ENCODE measurements around the gene GPR153. TPM values are rescaled to one million over a fixed set of nuclear protein-coding genes. Genes with fewer than 3 reads are reported as not detected.
A peak's percentile ranks its signal among the peaks of the same experiment; 100 is the strongest.

Gene GPR153
- polyA plus RNA-seq, 2 donors: 2.7 to 3.9 TPM

GRCh38 chr1:6252374-6252710 lies 8.6 kb downstream of the GPR153 start:
- H3K4me1 ChIP-seq (ENCODE audit: control insufficient read depth in 2 of 2, insufficient read depth in 2 of 2, low read length in 1 of 2): peaks cover 5 to 6% of the 10 kb centered on the region in 2 donors
- H3K9me3 ChIP-seq (ENCODE audit: control insufficient read depth in 2 of 2, insufficient read depth in 1 of 2, low read depth in 1 of 2, low read length in 1 of 2): no peaks in the 10 kb centered on the region
- no peaks in the 10 kb centered on the region for H3K27me3 ChIP-seq (ENCODE audit: control insufficient read depth in 1 of 2, insufficient read depth in 2 of 2, low read length in 2 of 2)
- H3K27ac ChIP-seq (ENCODE audit: low read depth in 2 of 2, low read length in 1 of 2): no peak overlapping the region
- 86 to 93% methylated on average over 4 of the region's 4 CpGs for WGBS, 2 donors
- H3K4me3 ChIP-seq (ENCODE audit: low read depth in 1 of 2, low read length in 2 of 2): no peak overlapping the region
- H3K36me3 ChIP-seq (ENCODE audit: control insufficient read depth in 2 of 2, insufficient read depth in 2 of 2, low read length in 1 of 2): peaks cover 0 to 10% of the 10 kb centered on the region in 2 donors

GRCh38 chr1:6251681-6252373 lies 9.1 kb downstream of the GPR153 start:
- Histone ChIP-seq H3K36me3 (ENCODE audit: control insufficient read depth in 2 of 2, insufficient read depth in 2 of 2, low read length in 1 of 2) (peaks cover 0 to 10% of the 10 kb centered on the region in 2 donors), H3K4me1 (ENCODE audit: control insufficient read depth in 2 of 2, insufficient read depth in 2 of 2, low read length in 1 of 2) (peaks cover 5 to 6% of the 10 kb centered on the region in 2 donors), H3K27me3 (ENCODE audit: control insufficient read depth in 1 of 2, insufficient read depth in 2 of 2, low read length in 2 of 2) (no peaks in the 10 kb centered on the region), H3K4me3 (ENCODE audit: low read depth in 1 of 2, low read length in 2 of 2) (no peak overlapping the region), H3K27ac (ENCODE audit: low read depth in 2 of 2, low read length in 1 of 2) (no peak overlapping the region), H3K9me3 (ENCODE audit: control insufficient read depth in 2 of 2, insufficient read depth in 1 of 2, low read depth in 1 of 2, low read length in 1 of 2) (no peaks in the 10 kb centered on the region)
- 79 to 85% methylated on average over 15 of the region's 15 CpGs for WGBS, 2 donors

GRCh38 chr1:6251233-6251632 lies 9.7 kb downstream of the GPR153 start:
- Histone ChIP-seq H3K27me3 (ENCODE audit: control insufficient read depth in 1 of 2, insufficient read depth in 2 of 2, low read length in 2 of 2) (no peaks in the 10 kb centered on the region), H3K4me3 (ENCODE audit: low read depth in 1 of 2, low read length in 2 of 2) (no peak overlapping the region), H3K9me3 (ENCODE audit: control insufficient read depth in 2 of 2, insufficient read depth in 1 of 2, low read depth in 1 of 2, low read length in 1 of 2) (no peaks in the 10 kb centered on the region), H3K36me3 (ENCODE audit: control insufficient read depth in 2 of 2, insufficient read depth in 2 of 2, low read length in 1 of 2) (peaks cover 0 to 10% of the 10 kb centered on the region in 2 donors), H3K27ac (ENCODE audit: low read depth in 2 of 2, low read length in 1 of 2) (no peak overlapping the region), H3K4me1 (ENCODE audit: control insufficient read depth in 2 of 2, insufficient read depth in 2 of 2, low read length in 1 of 2) (peaks cover 5 to 6% of the 10 kb centered on the region in 2 donors)
- 83 to 85% methylated on average over 19 of the region's 19 CpGs for WGBS, 2 donors

- Histone ChIP-seq H3K27ac (ENCODE audit: low read depth in 2 of 2, low read length in 1 of 2) (no peak overlapping the region), H3K27me3 (ENCODE audit: control insufficient read depth in 1 of 2, insufficient read depth in 2 of 2, low read length in 2 of 2) (peaks cover 0 to 5% of the 10 kb centered on the region in 2 donors), H3K4me3 (ENCODE audit: low read depth in 1 of 2, low read length in 2 of 2) (peak overlapping the region in 1 of 2 donors; percentile 24), H3K36me3 (ENCODE audit: control insufficient read depth in 2 of 2, insufficient read depth in 2 of 2, low read length in 1 of 2) (peaks cover 0 to 10% of the 10 kb centered on the region in 2 donors), H3K9me3 (ENCODE audit: control insufficient read depth in 2 of 2, insufficient read depth in 1 of 2, low read depth in 1 of 2, low read length in 1 of 2) (no peaks in the 10 kb centered on the region), H3K4me1 (ENCODE audit: control insufficient read depth in 2 of 2, insufficient read depth in 2 of 2, low read length in 1 of 2) (peaks cover 8 to 12% of the 10 kb centered on the region in 2 donors)
- 20 to 22% methylated on average over 54 to 71 of the region's 71 CpGs for WGBS, 2 donors
Measured at GRCh38 chr1:6249739-6250689, 10.9 kb downstream of the GPR153 start.

GRCh38 chr1:6248932-6249738 lies 11.8 kb downstream of the GPR153 start:
- Histone ChIP-seq H3K27me3 (ENCODE audit: control insufficient read depth in 1 of 2, insufficient read depth in 2 of 2, low read length in 2 of 2) (peaks cover 0 to 10% of the 10 kb centered on the region in 2 donors), H3K4me3 (ENCODE audit: low read depth in 1 of 2, low read length in 2 of 2) (peak overlapping the region in 1 of 2 donors; percentile 24), H3K36me3 (ENCODE audit: control insufficient read depth in 2 of 2, insufficient read depth in 2 of 2, low read length in 1 of 2) (peaks cover 0 to 6% of the 10 kb centered on the region in 2 donors), H3K27ac (ENCODE audit: low read depth in 2 of 2, low read length in 1 of 2) (no peak overlapping the region), H3K4me1 (ENCODE audit: control insufficient read depth in 2 of 2, insufficient read depth in 2 of 2, low read length in 1 of 2) (peaks cover 8 to 12% of the 10 kb centered on the region in 2 donors), H3K9me3 (ENCODE audit: control insufficient read depth in 2 of 2, insufficient read depth in 1 of 2, low read depth in 1 of 2, low read length in 1 of 2) (no peaks in the 10 kb centered on the region)
- WGBS, 2 donors: 5 to 7% methylated on average over 44 to 96 of the region's 96 CpGs

GRCh38 chr1:6248161-6248776 lies 12.6 kb downstream of the GPR153 start:
- Histone ChIP-seq H3K36me3 (ENCODE audit: control insufficient read depth in 2 of 2, insufficient read depth in 2 of 2, low read length in 1 of 2) (no peaks in the 10 kb centered on the region), H3K4me3 (ENCODE audit: low read depth in 1 of 2, low read length in 2 of 2) (no peak overlapping the region), H3K27ac (ENCODE audit: low read depth in 2 of 2, low read length in 1 of 2) (no peak overlapping the region), H3K27me3 (ENCODE audit: control insufficient read depth in 1 of 2, insufficient read depth in 2 of 2, low read length in 2 of 2) (peaks cover 3 to 15% of the 10 kb centered on the region in 2 donors), H3K4me1 (ENCODE audit: control insufficient read depth in 2 of 2, insufficient read depth in 2 of 2, low read length in 1 of 2) (peaks cover 8 to 12% of the 10 kb centered on the region in 2 donors), H3K9me3 (ENCODE audit: control insufficient read depth in 2 of 2, insufficient read depth in 1 of 2, low read depth in 1 of 2, low read length in 1 of 2) (no peaks in the 10 kb centered on the region)
- WGBS, 2 donors: 76 to 83% methylated on average over 12 to 14 of the region's 14 CpGs

GRCh38 chr1:6247651-6248050 lies 13.2 kb downstream of the GPR153 start:
- Histone ChIP-seq H3K4me3 (ENCODE audit: low read depth in 1 of 2, low read length in 2 of 2) (no peak overlapping the region), H3K27ac (ENCODE audit: low read depth in 2 of 2, low read length in 1 of 2) (no peak overlapping the region), H3K9me3 (ENCODE audit: control insufficient read depth in 2 of 2, insufficient read depth in 1 of 2, low read depth in 1 of 2, low read length in 1 of 2) (no peaks in the 10 kb centered on the region), H3K27me3 (ENCODE audit: control insufficient read depth in 1 of 2, insufficient read depth in 2 of 2, low read length in 2 of 2) (peaks cover 7 to 22% of the 10 kb centered on the region in 2 donors), H3K4me1 (ENCODE audit: control insufficient read depth in 2 of 2, insufficient read depth in 2 of 2, low read length in 1 of 2) (peaks cover 8 to 12% of the 10 kb centered on the region in 2 donors), H3K36me3 (ENCODE audit: control insufficient read depth in 2 of 2, insufficient read depth in 2 of 2, low read length in 1 of 2) (no peaks in the 10 kb centered on the region)
- WGBS, 2 donors: 65 to 70% methylated on average over 5 of the region's 5 CpGs

GRCh38 chr1:6246497-6247467 lies 14.1 kb downstream of the GPR153 start:
- 4 to 5% methylated on average over 30 of the region's 30 CpGs for WGBS, 2 donors
- H3K36me3 ChIP-seq (ENCODE audit: control insufficient read depth in 2 of 2, insufficient read depth in 2 of 2, low read length in 1 of 2): no peaks in the 10 kb centered on the region
- no peak overlapping the region for H3K4me3 ChIP-seq (ENCODE audit: low read depth in 1 of 2, low read length in 2 of 2)
- no peaks in the 10 kb centered on the region for H3K9me3 ChIP-seq (ENCODE audit: control insufficient read depth in 2 of 2, insufficient read depth in 1 of 2, low read depth in 1 of 2, low read length in 1 of 2)
- H3K4me1 ChIP-seq (ENCODE audit: control insufficient read depth in 2 of 2, insufficient read depth in 2 of 2, low read length in 1 of 2): peaks cover 12 to 15% of the 10 kb centered on the region in 2 donors
- peaks cover 7 to 30% of the 10 kb centered on the region in 2 donors for H3K27me3 ChIP-seq (ENCODE audit: control insufficient read depth in 1 of 2, insufficient read depth in 2 of 2, low read length in 2 of 2)
- no peak overlapping the region for H3K27ac ChIP-seq (ENCODE audit: low read depth in 2 of 2, low read length in 1 of 2)
